HEK293 (cell line): ENCODE results near the gene TTBK1.

Experiments
- BCL11A ChIP-seq: fragments of 450-650 bp; formaldehyde crosslinking; IDR thresholded peaks from 2 replicates; pipeline ENCODE4 v1.5.1; 2016; ENCODE audit warnings: low read depth, missing biosample characterization, missing genetic modification characterization
- CTCF ChIP-seq: fragments of 450-650 bp; formaldehyde crosslinking; IDR thresholded peaks from 2 replicates; pipeline ENCODE4 v1.5.1; 2016; ENCODE audit warnings: missing biosample characterization, missing genetic modification characterization
- FEZF1 ChIP-seq: fragments of 450-650 bp; formaldehyde crosslinking; IDR thresholded peaks from 2 replicates; pipeline ENCODE4 v1.5.1; 2016; ENCODE audit warnings: missing biosample characterization, missing genetic modification characterization
- MZF1 ChIP-seq: fragments of 450-650 bp; formaldehyde crosslinking; IDR thresholded peaks from 2 replicates; pipeline ENCODE4 v1.5.1; 2017; ENCODE audit warnings: missing biosample characterization, missing genetic modification characterization, borderline replicate concordance
- ZBTB8A ChIP-seq: fragments of 450-650 bp; formaldehyde crosslinking; IDR thresholded peaks from 2 replicates; pipeline ENCODE4 v1.5.1; 2016; ENCODE audit warnings: missing biosample characterization, missing genetic modification characterization
- ZNF274 ChIP-seq, 2 experiments: fragments of 200-500 bp in 1 of 2; fragments of 450-650 bp in 1 of 2; sonication (Bioruptor generic) in 1 of 2; formaldehyde crosslinking in 1 of 2; IDR thresholded peaks; 2 replicates each; pipeline versions ENCODE4 v1.5.1 to v1.6.1; 2014 to 2016; ENCODE audit warnings: borderline replicate concordance in 1 of 2, inconsistent platforms in 1 of 2, low read length in 1 of 2, missing biosample characterization in 1 of 2, missing genetic modification characterization in 1 of 2
- ZNF391 ChIP-seq: fragments of 450-650 bp; formaldehyde crosslinking; IDR thresholded peaks from 2 replicates; pipeline ENCODE4 v1.5.1; 2016; ENCODE audit warnings: low read depth, missing biosample characterization, missing genetic modification characterization, borderline replicate concordance
- ZNF513 ChIP-seq: fragments of 450-650 bp; IDR thresholded peaks from 2 replicates; pipeline ENCODE4 v1.5.1; 2018; ENCODE audit warnings: missing biosample characterization, missing genetic modification characterization

- TF ChIP-seq MZF1 (tag by site-specific recombination) = no peak
- TF ChIP-seq CTCF (tag by site-specific recombination) = no peak
- no peak for TF ChIP-seq FEZF1 (tag by site-specific recombination)
- no peak for TF ChIP-seq ZBTB8A (tag by site-specific recombination)
- no peak for TF ChIP-seq ZNF513 (tag by site-specific recombination)
- TF ChIP-seq ZNF391 (tag by site-specific recombination) = no peak
- no peak for TF ChIP-seq ZNF274 (IDR thresholded peaks at IDR 0.05; ENCODE audit: low read length)
- no peak for TF ChIP-seq ZNF274 (tag by site-specific recombination; IDR thresholded peaks at IDR 0.05; ENCODE audit: borderline replicate concordance)
- TF ChIP-seq BCL11A = no peak
Measured at GRCh38 chr6:43229803-43230620, 13.3 kb upstream of the TTBK1 start.
